C4-2B (cell line): ENCODE results near the gene GTSE1.

Source experiments
- H3K27ac ChIP-seq: fragments of 450-650 bp; 2 replicates; pipeline ENCODE4 v1.5.1; 2017
- CTCF ChIP-seq: fragments of 450-650 bp; conservative IDR thresholded peaks from 2 replicates; pipeline ENCODE4 v1.5.1; 2017; ENCODE audit warnings: mild to moderate bottlenecking
- ZFX ChIP-seq: fragments of 450-650 bp; IDR thresholded peaks from 2 replicates; pipeline ENCODE4 v1.6.1; 2017

GTSE1 gene

GRCh38 chr22:46337870-46338269, 41.2 kb downstream of the GTSE1 start:
- no peak overlapping the region for H3K27ac ChIP-seq

GRCh38 chr22:46338636-46339035, 42.0 kb downstream of the GTSE1 start:
- no peak overlapping the region for H3K27ac ChIP-seq
- TF ChIP-seq ZFX (no peak), CTCF (no peak)

More at GRCh38 chr22:46337870-46338269, 41.2 kb downstream of the GTSE1 start:
- TF ChIP-seq ZFX = no peak
- TF ChIP-seq CTCF = no peak

- TF ChIP-seq CTCF (no peak), ZFX (no peak)
- no peak overlapping the region for H3K27ac ChIP-seq
Measured at GRCh38 chr22:46339956-46340355, 43.3 kb downstream of the GTSE1 start.

- TF ChIP-seq ZFX (no peak), CTCF (no peak)
- H3K27ac ChIP-seq = no peak overlapping the region
Measured at GRCh38 chr22:46340676-46341075, 44.0 kb downstream of the GTSE1 start.

GRCh38 chr22:46346680-46347405, 50.2 kb downstream of the GTSE1 start:
- TF ChIP-seq CTCF (no peak), ZFX (no peak)
- H3K27ac ChIP-seq = no peak overlapping the region

- no peak overlapping the region for H3K27ac ChIP-seq
- TF ChIP-seq CTCF (no peak), ZFX (no peak)
Measured at GRCh38 chr22:46347646-46348045, 51.0 kb downstream of the GTSE1 start.

- H3K27ac ChIP-seq = no peak overlapping the region
- TF ChIP-seq CTCF (no peak), ZFX (no peak)
Measured at GRCh38 chr22:46348099-46348695, 51.5 kb downstream of the GTSE1 start.
